CD8-positive, alpha-beta memory T cell (primary cell): Measurements from ENCODE around the gene UNKL. TPM values are rescaled to one million over a fixed set of nuclear protein-coding genes. Genes with fewer than 3 reads are reported as not detected.

Experiments used
- CTCF ChIA-PET: fragments of 350-600 bp; sonication (Branson Sonifier 250); formaldehyde crosslinking; loops from one replicate; lab custom pipeline; 2021; ENCODE audit warnings: antibody characterized with exemption; lab: Charles Lee
- POLR2A ChIA-PET: fragments of 350-600 bp; sonication (Branson Sonifier 250); formaldehyde crosslinking; loops from one replicate; lab custom pipeline; 2021; ENCODE audit warnings: antibody characterized with exemption; lab: Charles Lee
- DNase-seq, 5 donors: peaks; one replicate each; pipeline versions ENCODE4 v3.0.0 to v3.0.0-alpha.2; 2020 to 2022; ENCODE audit warnings: mixed read lengths in 1 of 5
- H3K27ac ChIP-seq: one replicate; pipeline ENCODE4 v1.7.0; 2013; ENCODE audit warnings: low read depth, mild to moderate bottlenecking, low read length, moderate library complexity
- H3K27me3 ChIP-seq: 2 replicates; pipeline ENCODE4 v1.7.0; 2013; ENCODE audit warnings: low read length, mild to moderate bottlenecking; ENCODE audit not compliant: insufficient read depth, poor library complexity, severe bottlenecking
- H3K36me3 ChIP-seq: 2 replicates; pipeline ENCODE4 v1.7.0; 2013; ENCODE audit warnings: mild to moderate bottlenecking, low read length, moderate library complexity; ENCODE audit not compliant: insufficient read depth
- H3K4me1 ChIP-seq: 2 replicates; pipeline ENCODE4 v1.7.0; 2013; ENCODE audit warnings: mild to moderate bottlenecking, low read length, moderate library complexity; ENCODE audit not compliant: insufficient read depth
- H3K4me3 ChIP-seq: 2 replicates; pipeline ENCODE4 v1.7.0; 2013; ENCODE audit warnings: mild to moderate bottlenecking, low read length
- H3K9me3 ChIP-seq: 2 replicates; pipeline ENCODE4 v1.7.0; 2013; ENCODE audit warnings: mild to moderate bottlenecking, low read length
- H3K27ac Mint-ChIP-seq, 8 donors: one replicate each; pipeline ENCODE4 v1.8.0; 2020 to 2021; ENCODE audit warnings: mixed read lengths in 8 of 8, mild to moderate bottlenecking in 6 of 8, inconsistent platforms in 3 of 8, moderate library complexity in 3 of 8
- H3K27me3 Mint-ChIP-seq, 2 donors: one replicate each; pipeline ENCODE4 v1.8.0; 2020 to 2021; ENCODE audit warnings: mixed read lengths in 2 of 2, mild to moderate bottlenecking in 1 of 2, moderate library complexity in 1 of 2
- H3K36me3 Mint-ChIP-seq, 3 donors: one replicate each; pipeline ENCODE4 v1.8.0; 2020 to 2021; ENCODE audit warnings: mixed read lengths in 3 of 3, inconsistent platforms in 1 of 3, mild to moderate bottlenecking in 1 of 3
- H3K4me1 Mint-ChIP-seq, 3 donors: one replicate each; pipeline ENCODE4 v1.8.0; 2020 to 2021; ENCODE audit warnings: mixed read lengths in 3 of 3, inconsistent platforms in 1 of 3, mild to moderate bottlenecking in 1 of 3
- H3K4me3 Mint-ChIP-seq, 7 donors: one replicate each; pipeline ENCODE4 v1.8.0; 2020 to 2021; ENCODE audit warnings: mixed read lengths in 7 of 7, mild to moderate bottlenecking in 6 of 7, moderate library complexity in 4 of 7, inconsistent platforms in 2 of 7
- H3K9me3 Mint-ChIP-seq, 5 donors: one replicate each; pipeline ENCODE4 v1.8.0; 2020 to 2022; ENCODE audit warnings: mixed read lengths in 5 of 5, mild to moderate bottlenecking in 3 of 5, moderate library complexity in 2 of 5, inconsistent platforms in 1 of 5
- polyA plus RNA-seq: library from polyadenylated mRNA; unstranded; fragments of 300-500 nt; fragmentation: Illumina TruSeq; gene quantifications from one replicate; pipeline ENCODE4 v1.2.3, GENCODE V29; 2021
- total RNA-seq, 2 experiments: library from RNA; stranded (reverse); gene quantifications; one replicate each; pipeline ENCODE4 v1.2.3, GENCODE V29; 2021

The UNKL gene
- total and polyA plus RNA-seq, 3 experiments from 2014 or later = 8.1 to 38.0 (median 32.9) TPM

GRCh38 chr16:1319041-1319440, 95.5 kb downstream of the UNKL start:
- ChIA-PET POLR2A (no interaction called here), CTCF (interaction anchor here (0.6 kb wide), 1 partner anchor 11 kb away, joined by 3 read pairs; no protein-coding TSS in a partner anchor)
- Mint-ChIP-seq H3K27ac (no peak overlapping the region), H3K9me3 (no peaks in the 10 kb centered on the region), H3K4me1 (peaks cover 4 to 11% (median 5%) of the 10 kb centered on the region in 3 donors), H3K4me3 (no peak overlapping the region), H3K36me3 (peaks cover 3 to 88% (median 19%) of the 10 kb centered on the region in 3 donors), H3K27me3 (no peaks in the 10 kb centered on the region)
- Histone ChIP-seq H3K9me3 (no peaks in the 10 kb centered on the region), H3K27ac (no peak overlapping the region), H3K27me3 (no peaks in the 10 kb centered on the region), H3K4me3 (no peak overlapping the region), H3K4me1 (no peaks in the 10 kb centered on the region), H3K36me3 (peaks cover 70% of the 10 kb centered on the region)
- DNase-seq = no peak

DNA sequence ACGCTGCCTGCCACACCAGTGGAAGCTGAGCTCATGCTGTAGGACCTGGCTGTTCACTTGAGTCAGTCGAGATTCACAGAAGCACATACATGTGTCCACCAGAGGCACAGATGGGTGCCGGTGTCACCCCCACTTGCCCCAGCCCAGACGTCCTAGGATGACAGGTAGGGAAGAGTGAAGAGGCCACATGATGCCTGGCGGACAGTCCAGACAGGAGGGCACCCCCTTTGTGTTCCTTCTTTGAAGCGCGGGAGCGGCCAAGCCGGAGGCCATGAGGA, 96.3 kb downstream of the UNKL start:
- Mint-ChIP-seq H3K4me1 (peaks cover 5 to 18% (median 6%) of the 10 kb centered on the region in 3 donors), H3K36me3 (peaks cover 3 to 88% (median 19%) of the 10 kb centered on the region in 3 donors), H3K27me3 (no peaks in the 10 kb centered on the region), H3K4me3 (no peak overlapping the region), H3K27ac (peak overlapping the region in 2 of 8 donors; percentile 44 to 66), H3K9me3 (no peaks in the 10 kb centered on the region)
- CTCF ChIA-PET = no interaction called here
- no peak for DNase-seq
- peaks cover 70% of the 10 kb centered on the region for H3K36me3 ChIP-seq
- H3K4me1 ChIP-seq = peaks cover 3% of the 10 kb centered on the region
- no peak overlapping the region for H3K27ac ChIP-seq
- H3K27me3 ChIP-seq = no peaks in the 10 kb centered on the region
- no peaks in the 10 kb centered on the region for H3K9me3 ChIP-seq
- POLR2A ChIA-PET = no interaction called here
- no peak overlapping the region for H3K4me3 ChIP-seq

DNA sequence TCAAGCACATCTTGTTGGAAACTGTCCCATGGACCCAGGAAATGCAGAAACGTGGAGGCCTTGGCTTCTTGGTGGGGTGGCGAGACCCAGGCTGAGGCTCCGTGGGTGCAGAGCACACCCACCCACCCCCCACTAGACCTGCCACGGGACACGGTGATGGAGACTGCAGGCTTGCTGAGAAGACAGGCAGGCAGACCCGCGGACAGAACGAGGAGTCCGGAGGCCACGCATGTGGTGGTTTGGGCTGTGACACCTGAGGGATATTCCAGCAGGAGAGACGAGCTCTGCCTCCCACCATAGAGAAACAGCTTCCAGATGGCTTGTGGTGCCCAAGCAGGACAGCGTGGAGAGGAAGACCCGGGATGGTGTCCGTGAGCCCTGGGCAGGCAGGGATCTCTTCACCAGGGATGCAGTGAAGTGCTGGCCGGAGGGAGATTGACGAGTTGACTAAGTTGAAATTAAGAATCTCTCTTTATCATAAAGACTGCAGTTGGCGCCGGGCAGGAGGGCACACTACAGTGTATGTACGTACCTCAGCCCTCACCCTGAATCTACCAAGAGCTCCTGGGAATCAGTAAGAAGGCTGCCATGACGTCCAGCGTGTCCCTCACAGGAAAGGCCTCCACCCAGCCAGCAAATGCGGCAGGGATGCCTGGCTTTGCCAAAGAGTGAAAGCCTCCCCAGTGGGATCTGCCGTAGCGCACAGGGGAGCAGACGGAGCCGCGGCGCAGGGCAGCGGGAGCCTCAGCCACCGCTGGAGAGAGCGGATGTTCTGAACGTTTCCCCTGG, 96.8 kb downstream of the UNKL start:
- no peaks in the 10 kb centered on the region for H3K9me3 ChIP-seq
- no peak for DNase-seq
- Mint-ChIP-seq H3K9me3 (no peaks in the 10 kb centered on the region), H3K4me1 (peaks cover 10 to 24% (median 11%) of the 10 kb centered on the region in 3 donors), H3K27me3 (no peaks in the 10 kb centered on the region), H3K36me3 (peaks cover 3 to 92% (median 19%) of the 10 kb centered on the region in 3 donors), H3K4me3 (peak overlapping the region in 1 of 7 donors; percentile 24), H3K27ac (peak overlapping the region in 2 of 8 donors; percentile 44 to 86)
- H3K27ac ChIP-seq = no peak overlapping the region
- peaks cover 70% of the 10 kb centered on the region for H3K36me3 ChIP-seq
- H3K4me3 ChIP-seq = no peak overlapping the region
- no peaks in the 10 kb centered on the region for H3K27me3 ChIP-seq
- ChIA-PET POLR2A (no interaction called here), CTCF (interaction anchor here (1.2 kb wide), 1 partner anchor 25 kb away, joined by 3 read pairs; no protein-coding TSS in a partner anchor)
- peaks cover 8% of the 10 kb centered on the region for H3K4me1 ChIP-seq

DNA sequence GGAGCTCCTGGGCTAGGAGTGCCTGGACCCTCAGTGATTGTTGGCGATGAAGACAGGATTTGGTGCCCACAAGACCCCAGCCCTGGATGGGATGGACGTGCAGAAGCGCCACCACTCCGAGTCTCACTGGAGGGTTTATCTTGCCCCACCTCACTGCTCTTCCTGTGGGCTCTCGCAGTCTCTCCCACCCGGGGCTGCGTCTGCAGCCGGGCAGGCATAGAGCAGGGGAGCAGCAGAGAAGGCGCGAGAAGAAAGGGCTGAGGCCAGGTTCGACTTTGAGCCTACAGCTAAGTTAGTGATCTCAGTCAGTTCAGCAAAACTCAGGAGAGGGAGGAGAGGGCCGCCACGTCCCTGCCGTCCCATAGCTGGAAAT, 98.5 kb downstream of the UNKL start:
- Mint-ChIP-seq H3K4me3 (peak overlapping the region in 1 of 7 donors; percentile 27), H3K36me3 (peaks cover 3 to 87% (median 19%) of the 10 kb centered on the region in 3 donors), H3K4me1 (peaks cover 18 to 40% (median 19%) of the 10 kb centered on the region in 3 donors), H3K27me3 (no peaks in the 10 kb centered on the region), H3K27ac (peak overlapping the region in 1 of 8 donors; percentile 33), H3K9me3 (no peaks in the 10 kb centered on the region)
- Histone ChIP-seq H3K9me3 (no peaks in the 10 kb centered on the region), H3K36me3 (peaks cover 75% of the 10 kb centered on the region), H3K27me3 (no peaks in the 10 kb centered on the region), H3K27ac (no peak overlapping the region), H3K4me1 (peaks cover 25% of the 10 kb centered on the region), H3K4me3 (no peak overlapping the region)
- DNase-seq = no peak
- CTCF ChIA-PET = interaction anchor here (0.9 kb wide), 1 partner anchor 87 kb away, joined by 3 read pairs; no protein-coding TSS in a partner anchor
- POLR2A ChIA-PET = interaction anchor here (0.6 kb wide), 1 partner anchor 38 kb away, joined by 5 read pairs; no protein-coding TSS in a partner anchor

DNA sequence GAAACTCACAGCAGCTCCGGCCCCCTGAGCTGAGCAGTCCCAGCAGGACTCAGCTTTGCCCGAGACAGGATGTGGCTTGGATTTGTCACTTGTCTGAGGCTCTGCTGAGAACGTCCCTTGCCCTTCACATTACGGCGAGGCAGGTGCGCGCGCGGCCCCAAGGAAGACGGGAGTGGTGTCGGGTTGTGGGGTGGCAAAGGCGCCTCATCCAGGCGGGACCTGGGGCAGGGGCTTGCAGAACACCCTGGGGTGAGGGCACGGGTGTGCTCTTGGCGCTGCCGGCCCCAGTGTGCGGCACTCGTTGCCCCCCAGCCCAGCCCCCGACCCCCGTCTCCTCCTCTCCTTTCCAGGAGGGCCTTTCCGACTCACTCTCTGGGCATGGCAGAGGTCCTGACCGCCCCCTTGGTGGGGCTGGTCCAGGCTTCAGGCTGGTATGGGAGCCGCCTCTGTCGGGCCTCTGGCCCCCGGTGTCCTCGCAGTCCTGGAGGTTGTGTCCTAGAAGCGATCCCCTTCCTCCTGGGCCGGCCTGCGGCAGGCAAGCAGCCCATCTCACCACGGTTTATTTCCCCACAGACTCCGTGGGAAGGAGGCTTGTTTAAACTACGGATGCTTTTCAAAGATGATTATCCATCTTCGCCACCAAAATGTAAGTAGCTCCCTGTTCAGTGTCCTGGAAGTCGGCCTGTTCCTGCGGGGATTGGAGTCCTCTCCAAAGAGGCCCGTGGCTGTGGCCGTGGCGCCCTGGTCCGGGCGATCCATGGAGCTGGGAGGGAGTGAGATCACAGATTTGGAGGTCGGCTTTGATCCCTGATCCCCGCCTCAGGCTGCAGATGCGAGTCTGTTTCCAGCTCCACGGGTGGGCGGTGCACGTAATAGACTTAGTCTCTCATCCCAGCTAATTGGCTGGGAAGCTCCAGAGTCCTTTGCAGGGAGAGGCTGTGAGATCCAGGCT, 99.1 kb downstream of the UNKL start:
- Mint-ChIP-seq H3K4me1 (peaks cover 25 to 47% (median 26%) of the 10 kb centered on the region in 3 donors), H3K27ac (peak overlapping the region in 1 of 8 donors; percentile 33), H3K27me3 (no peaks in the 10 kb centered on the region), H3K36me3 (peaks cover 3 to 88% (median 19%) of the 10 kb centered on the region in 3 donors), H3K9me3 (no peaks in the 10 kb centered on the region), H3K4me3 (no peak overlapping the region)
- POLR2A ChIA-PET = interaction anchor here (0.6 kb wide), 2 partner anchors 39 to 294 kb away, joined by 3 to 5 read pairs; no protein-coding TSS in a partner anchor
- Histone ChIP-seq H3K36me3 (peaks cover 70% of the 10 kb centered on the region), H3K4me1 (peaks cover 31% of the 10 kb centered on the region), H3K27me3 (no peaks in the 10 kb centered on the region), H3K27ac (no peak overlapping the region), H3K4me3 (no peak overlapping the region), H3K9me3 (no peaks in the 10 kb centered on the region)
- CTCF ChIA-PET = interaction anchor here (0.9 to 1.1 kb wide), 2 partner anchors 27 to 87 kb away, joined by 3 read pairs; no protein-coding TSS in a partner anchor
- DNase-seq = no peak

DNA sequence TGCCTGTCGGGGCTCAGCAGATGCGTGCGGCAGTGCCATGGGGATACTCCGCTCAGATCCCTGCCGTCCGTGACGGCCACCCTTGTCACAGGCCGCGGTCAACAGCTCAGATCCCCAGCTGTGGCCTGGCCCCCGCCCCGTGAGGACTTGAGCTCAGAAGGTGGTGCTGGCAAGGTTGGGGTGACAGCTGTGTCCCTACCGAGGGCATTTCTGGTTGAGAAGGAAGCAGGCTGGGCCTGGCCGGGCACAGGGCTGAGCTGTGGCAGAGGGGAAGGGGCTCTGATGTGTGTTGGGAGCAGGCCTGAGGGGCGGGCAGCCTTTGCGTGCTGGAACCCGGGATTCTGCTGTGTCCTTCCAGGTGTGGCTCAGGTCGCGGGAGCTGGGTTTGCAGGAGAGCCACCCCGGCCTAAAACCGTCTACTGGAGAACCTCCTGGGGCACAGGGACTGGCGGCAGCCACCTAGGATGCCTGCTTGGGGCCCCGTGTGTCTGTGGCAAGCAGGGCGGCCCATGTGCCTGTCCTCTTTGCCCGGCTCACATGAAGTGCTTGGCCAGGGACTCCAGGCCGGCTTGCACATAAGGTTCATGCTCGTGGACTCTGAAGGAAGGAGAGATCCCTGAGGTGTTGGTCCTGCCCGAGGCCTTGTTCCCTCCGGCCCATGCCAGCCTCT, 100.0 kb downstream of the UNKL start:
- peaks cover 31% of the 10 kb centered on the region for H3K4me1 ChIP-seq
- H3K27me3 Mint-ChIP-seq = no peaks in the 10 kb centered on the region
- H3K27ac ChIP-seq = no peak overlapping the region
- POLR2A ChIA-PET = interaction anchor here (0.6 to 1.3 kb wide), 2 partner anchors 18 to 293 kb away, joined by 3 read pairs; no protein-coding TSS in a partner anchor
- no peaks in the 10 kb centered on the region for H3K27me3 ChIP-seq
- CTCF ChIA-PET = interaction anchor here (1.1 kb wide), 1 partner anchor 28 kb away, joined by 3 read pairs; no protein-coding TSS in a partner anchor
- H3K4me3 Mint-ChIP-seq = peak overlapping the region in 1 of 7 donors; percentile 32
- H3K36me3 Mint-ChIP-seq = peaks cover 3 to 84% (median 18%) of the 10 kb centered on the region in 3 donors
- H3K27ac Mint-ChIP-seq = peak overlapping the region in 1 of 8 donors; percentile 33
- peaks cover 62% of the 10 kb centered on the region for H3K36me3 ChIP-seq
- peaks cover 29 to 51% (median 30%) of the 10 kb centered on the region in 3 donors for H3K4me1 Mint-ChIP-seq
- H3K9me3 ChIP-seq = no peaks in the 10 kb centered on the region
- no peaks in the 10 kb centered on the region for H3K9me3 Mint-ChIP-seq
- no peak for DNase-seq
- no peak overlapping the region for H3K4me3 ChIP-seq

- no peaks in the 10 kb centered on the region for H3K27me3 Mint-ChIP-seq
- CTCF ChIA-PET = no interaction called here
- no peaks in the 10 kb centered on the region for H3K27me3 ChIP-seq
These were observed 100.7 kb downstream of the UNKL start for GRCh38 chr16:1313721-1314369.

More at GRCh38 chr16:1313721-1314369, 100.7 kb downstream of the UNKL start:
- Histone ChIP-seq H3K27ac (no peak overlapping the region), H3K9me3 (no peaks in the 10 kb centered on the region), H3K36me3 (peaks cover 55% of the 10 kb centered on the region), H3K4me3 (no peak overlapping the region), H3K4me1 (peaks cover 31% of the 10 kb centered on the region)
- POLR2A ChIA-PET = interaction anchor here (1.3 kb wide), 1 partner anchor 19 kb away, joined by 3 read pairs; no protein-coding TSS in a partner anchor
- no peaks in the 10 kb centered on the region for H3K9me3 Mint-ChIP-seq
- peak overlapping the region in 1 of 7 donors; percentile 32 for H3K4me3 Mint-ChIP-seq
- peaks cover 30 to 54% (median 30%) of the 10 kb centered on the region in 3 donors for H3K4me1 Mint-ChIP-seq
- no peak for DNase-seq
- peaks cover 0 to 77% (median 18%) of the 10 kb centered on the region in 3 donors for H3K36me3 Mint-ChIP-seq
- peak overlapping the region in 1 of 8 donors; percentile 33 for H3K27ac Mint-ChIP-seq
